Glomerular visceral epithelial cell (primary cell): Measurements from ENCODE around the gene RASA3.
"Not testable (repeated sequence)": the region's sequence is repeated elsewhere in the genome, so short reads cannot be mapped to it uniquely, and the experiment has no call there.

Experiments
- DNase-seq: peaks from one replicate; pipeline ENCODE4 v3.0.0-alpha.2; 2016; ENCODE audit errors: extremely low spot score

The RASA3 gene

DNA sequence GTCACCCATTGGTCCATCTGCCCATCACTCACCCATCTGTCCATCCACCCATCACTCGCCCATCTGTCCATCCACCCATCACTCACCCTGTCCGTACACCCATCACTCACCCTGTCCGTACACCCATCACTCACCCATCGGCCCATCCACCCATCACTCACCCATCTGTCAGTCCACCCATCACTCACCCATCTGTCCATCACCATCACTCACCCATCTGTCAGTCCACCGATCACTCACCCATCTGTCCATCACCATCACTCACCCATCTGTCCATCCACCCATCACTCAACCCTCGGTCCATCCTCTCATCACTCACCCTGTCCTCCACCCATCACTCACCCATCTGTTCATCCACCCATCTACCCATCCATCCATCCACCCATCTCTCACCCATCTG lies 143.6 kb downstream of the RASA3 start:
- not testable (repeated sequence) for DNase-seq

DNA sequence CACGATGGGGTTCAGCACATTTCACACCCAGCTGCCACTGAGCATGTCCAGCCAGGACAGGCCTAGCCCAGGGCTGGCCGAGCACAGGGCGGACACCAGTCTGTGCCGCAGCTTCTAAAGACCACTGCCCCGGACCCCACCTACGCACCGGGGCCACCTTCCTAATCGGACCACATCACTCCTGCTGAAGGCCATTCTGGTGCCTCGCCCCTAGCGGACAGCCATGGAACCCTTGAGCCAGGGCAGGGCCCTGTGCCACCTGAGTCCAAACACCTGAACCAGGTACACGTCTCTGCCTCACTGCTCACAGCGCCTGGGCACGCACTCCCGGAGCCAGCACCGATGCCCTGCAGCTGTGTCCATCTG lies 150.1 kb downstream of the RASA3 start:
- no peak for DNase-seq

DNA sequence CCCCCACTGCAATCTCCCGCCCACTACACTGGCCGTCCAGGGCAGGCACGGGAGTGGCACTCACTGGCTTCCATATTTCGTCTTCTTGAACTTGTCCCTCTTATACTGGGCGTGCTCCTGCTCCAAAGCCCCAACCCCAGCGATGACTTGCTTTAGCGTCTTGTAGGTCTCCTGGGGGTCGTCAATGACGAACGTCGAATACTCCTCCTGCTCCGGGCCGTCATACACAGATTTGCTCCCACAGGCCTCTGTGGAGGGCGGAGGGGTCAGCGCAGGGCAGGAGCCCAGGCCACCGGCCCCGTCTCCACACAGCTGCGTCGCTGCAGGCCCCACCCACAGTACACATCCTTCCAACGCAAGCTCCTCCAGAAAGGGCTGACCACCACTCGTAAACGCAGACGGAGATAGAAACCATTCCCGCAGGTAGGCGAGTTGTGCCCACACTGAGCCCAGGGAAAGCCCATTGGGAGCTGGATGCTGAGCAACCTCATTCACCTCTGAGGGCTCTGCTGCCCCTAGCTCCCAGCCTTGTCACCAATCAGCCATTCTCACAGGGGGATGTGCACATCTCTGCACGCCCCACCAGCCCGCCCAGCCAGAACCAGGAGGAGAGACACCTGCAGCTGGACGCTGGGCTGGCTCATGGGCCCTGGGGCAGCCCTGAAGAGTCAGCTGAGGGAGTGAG lies 150.7 kb downstream of the RASA3 start:
- DNase-seq, result no peak

DNA sequence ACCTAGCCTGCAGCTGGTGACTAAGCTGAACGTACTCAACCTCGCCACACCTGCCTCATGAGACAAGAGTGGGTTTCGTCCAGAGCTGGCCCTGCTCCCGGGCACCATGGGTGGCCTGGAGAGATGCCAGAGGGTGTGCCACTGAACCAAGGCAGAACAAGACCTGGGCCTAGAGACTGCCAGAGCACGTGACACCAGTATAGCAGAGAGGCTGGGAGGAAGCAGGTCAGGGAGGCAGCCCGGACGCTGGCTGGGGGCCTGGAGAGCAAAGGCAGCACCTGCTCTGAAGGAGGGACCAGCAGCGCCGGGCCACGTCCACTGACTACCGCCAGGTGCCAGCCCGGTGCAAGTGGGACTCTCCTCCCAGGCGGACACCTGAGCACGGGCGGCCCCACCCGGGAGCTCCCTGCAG lies 151.2 kb downstream of the RASA3 start:
- no peak for DNase-seq

DNA sequence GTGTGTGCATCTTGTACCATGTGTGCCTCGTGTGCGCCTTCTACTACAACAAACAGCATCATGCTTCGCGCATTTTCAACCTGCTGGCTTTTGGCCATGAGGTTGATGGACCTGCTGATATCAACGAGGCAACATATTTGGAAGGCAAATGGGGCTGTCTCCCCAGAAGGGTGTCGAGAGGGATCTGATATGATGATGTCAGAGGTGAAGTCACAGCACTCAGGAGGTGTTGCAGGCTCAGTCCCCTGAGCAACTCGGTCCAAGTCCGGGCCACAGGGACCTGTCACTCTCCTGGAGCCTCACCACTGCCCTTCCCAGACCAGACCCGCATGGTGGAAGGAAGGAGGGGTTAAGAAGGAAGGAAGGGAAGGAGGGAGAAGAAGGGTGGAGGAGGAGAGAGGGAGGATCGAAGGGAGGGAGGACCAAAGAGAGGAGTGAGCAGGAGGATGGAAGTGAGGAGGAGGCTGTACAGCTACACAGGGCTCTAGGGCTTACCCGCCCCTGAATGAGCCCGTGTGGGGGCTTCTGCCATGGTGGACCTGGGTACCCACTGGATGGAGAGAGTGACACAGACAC lies 151.8 kb downstream of the RASA3 start:
- no peak for DNase-seq

DNA sequence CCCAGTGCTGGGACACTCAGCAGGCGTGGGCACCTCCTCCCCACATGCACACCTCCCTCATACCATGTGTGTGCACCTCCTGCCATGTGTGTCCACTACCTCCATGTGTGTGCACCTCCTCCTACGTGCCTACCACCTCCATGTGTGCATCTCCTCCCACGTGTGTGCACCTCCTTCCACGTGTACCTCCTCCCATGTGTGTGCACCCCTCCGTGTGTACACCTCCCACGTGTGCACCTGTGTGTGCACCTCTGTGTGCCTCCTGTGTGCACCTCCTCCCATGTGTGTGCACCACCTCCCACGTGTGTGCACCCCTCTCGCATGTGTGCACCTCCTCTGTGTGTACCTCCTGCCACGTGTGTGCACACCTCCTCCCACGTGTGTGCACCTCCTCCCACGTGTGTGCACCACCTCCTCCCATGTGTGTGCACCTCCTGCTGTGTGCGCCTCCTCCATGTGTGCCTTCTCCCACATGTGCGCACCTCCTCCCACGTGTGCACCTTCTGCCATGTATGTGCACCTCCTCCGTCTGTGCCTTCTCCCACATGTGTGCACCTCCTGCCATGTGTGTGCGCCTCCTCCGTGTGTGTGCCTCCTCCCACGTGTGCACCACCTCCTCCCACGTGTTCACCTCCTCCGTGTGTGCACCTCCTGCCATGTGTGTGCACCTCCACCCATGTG lies 152.5 kb downstream of the RASA3 start:
- no peak for DNase-seq

DNA sequence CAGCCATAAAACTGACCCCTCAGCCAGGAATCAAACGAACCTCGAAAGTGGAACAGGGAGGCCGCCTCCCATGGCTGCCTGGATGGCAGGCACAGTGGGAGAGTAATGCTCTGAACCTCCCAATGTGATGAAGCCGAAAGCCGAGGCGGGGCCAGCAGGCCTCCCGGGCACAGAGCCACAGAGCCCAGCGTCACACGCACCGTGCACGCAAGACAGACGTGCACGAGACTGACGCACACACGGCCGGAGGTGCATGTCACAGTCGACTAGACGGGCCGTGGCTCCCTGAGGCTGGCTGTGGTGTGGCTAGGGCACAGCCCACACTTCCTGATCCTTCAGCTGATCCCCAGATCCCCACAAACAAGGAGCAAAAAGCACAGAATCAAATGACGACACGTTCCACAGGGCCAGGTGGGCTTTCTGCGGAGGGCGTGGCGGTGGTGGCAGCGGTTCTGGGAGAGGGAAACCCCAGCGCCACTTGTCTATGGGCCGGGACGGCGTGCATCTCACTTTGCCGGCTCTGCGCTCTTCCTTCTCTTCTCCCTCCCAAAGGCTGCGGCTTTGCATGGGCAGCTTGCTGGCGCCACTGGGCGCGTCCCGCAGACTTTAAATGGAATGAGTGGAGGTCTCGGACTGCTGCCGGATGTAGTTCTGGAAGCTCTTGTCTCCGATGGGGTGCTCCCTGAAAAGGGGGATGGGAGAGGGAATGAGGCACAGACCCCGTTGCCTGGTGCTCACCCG lies 153.5 kb downstream of the RASA3 start:
- DNase-seq, result no peak

DNA sequence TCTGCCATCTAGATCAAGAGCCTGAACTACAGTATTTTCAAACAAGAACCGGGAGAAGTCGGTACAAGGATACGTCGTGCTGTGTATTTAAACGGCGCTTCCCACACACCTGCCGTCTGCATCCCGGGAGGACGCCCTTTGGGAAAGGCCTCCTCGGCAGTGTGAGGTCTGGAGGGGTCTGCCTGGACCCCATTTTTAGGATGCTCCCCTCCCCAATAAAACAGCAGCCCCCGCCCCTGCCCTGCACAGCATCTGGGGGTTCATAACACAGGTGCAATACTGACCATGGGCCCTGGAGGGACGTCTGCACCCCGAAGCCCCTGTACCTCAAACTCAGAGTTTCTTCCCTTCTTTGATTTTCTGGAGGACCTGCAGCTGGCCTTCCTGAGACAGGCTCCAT lies 154.4 kb downstream of the RASA3 start:
- DNase-seq, result no peak

DNA sequence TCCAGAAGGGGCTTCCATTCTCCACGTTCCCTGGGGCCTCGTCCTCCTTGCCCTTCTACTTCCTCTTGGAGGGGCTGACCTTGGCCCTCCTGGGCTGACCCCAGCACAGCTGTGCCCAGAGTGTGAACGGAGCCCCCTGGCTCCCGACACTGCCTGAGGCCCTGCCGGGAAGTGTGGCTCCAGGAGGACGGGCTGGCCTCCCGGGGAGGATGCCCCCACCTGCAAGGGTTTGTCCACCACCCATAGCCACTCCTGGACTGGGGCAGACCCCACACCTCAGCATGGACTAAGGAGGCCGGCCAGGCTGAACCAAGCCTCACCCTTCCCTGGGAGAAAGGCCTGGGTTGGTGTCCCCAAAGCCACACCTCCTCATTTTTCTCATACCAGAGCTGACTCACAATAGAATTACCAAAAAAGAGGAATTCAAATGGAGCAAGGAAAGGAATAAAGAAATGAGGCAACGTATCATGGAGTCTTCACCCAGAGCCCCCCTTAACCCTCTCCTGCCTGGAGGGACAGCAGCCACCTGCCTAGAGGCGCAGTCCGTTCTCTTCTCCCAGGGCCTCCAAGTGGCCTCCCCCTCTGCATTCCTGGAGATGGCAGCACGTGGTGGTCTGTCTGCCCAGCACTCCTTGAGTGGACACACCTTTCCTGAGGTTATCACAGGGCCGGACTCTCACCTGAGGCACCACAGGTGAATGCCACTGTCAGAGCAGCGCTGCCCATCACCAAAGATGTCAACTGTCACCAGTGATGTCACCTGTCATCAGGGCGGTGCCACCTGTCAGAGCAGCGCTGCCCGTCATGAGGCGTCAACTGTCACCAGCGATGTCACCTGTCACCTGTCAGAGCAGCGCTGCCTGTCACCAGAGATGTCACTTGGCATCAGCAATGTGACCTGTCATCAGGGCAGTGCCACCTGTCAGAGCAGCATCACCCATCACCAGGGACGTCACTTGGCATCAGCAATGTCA lies 155.4 kb downstream of the RASA3 start:
- peak; percentile 65 for DNase-seq

DNA sequence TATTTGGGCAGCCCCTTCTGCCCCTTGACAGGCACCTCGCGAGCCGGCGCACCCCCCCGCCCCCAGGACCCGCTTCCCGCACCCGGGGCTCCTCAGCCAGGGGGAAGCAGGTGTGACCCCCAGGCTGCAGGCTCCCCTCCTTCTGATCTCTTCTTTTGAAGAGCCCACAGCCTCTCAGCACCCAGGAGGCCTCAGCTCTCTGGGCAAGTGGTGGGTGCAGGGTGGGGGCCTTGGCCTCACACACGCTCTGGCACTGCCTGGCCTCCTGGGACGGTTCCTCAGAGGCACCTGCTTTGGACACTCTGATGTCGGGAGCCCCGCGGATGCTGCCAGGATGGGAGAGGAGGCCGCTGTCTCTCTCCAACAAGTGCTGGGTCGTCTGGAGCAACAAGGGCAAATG lies 157.0 kb downstream of the RASA3 start:
- DNase-seq, result no peak

DNA sequence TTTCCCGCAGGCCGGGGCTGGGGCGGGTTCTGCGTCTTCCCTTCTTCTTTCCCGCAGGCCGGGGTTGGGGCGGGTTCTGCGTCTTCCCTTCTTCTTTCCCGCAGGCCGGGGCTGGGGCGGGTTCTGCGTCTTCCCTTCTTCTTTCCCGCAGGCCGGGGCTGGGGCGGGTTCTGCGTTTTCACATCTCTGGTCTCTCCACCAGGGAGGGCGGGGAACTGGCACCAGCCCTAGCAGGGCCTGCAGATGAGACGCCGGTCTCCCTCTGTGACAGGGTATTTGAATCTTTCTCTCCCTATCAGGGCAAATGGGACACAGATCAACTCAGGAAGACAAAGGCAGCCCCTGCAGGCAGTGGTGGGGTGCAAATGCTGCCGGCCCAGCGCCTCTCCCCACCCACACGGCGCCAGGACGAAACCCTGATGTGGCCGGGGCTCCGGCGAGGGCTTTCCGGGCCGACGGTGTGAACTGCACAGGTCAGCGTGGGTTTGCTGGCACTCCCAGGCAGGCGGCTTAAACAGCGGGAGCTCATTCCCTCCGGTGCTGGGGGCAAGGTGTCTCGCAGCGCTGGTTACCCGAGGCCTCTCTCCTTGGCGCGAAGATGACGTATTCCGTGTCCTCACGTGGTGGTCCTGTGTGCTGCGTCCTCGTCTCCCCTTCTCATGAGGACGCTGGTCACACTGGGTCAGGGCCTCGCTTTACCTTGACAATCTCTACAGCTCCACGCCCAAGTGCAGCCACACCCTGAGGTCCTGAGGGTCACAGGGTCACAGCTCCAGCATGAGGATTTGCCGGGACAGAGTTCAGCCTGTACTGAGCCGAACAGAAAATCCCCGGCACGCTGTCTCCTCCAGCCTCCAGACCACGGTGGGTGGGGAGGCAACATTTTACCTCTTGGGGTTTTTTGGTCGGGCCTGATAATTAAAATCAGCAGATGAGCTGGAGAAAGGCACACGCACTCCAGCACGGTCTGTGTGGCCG lies 157.8 kb downstream of the RASA3 start:
- DNase-seq, result no peak

DNA sequence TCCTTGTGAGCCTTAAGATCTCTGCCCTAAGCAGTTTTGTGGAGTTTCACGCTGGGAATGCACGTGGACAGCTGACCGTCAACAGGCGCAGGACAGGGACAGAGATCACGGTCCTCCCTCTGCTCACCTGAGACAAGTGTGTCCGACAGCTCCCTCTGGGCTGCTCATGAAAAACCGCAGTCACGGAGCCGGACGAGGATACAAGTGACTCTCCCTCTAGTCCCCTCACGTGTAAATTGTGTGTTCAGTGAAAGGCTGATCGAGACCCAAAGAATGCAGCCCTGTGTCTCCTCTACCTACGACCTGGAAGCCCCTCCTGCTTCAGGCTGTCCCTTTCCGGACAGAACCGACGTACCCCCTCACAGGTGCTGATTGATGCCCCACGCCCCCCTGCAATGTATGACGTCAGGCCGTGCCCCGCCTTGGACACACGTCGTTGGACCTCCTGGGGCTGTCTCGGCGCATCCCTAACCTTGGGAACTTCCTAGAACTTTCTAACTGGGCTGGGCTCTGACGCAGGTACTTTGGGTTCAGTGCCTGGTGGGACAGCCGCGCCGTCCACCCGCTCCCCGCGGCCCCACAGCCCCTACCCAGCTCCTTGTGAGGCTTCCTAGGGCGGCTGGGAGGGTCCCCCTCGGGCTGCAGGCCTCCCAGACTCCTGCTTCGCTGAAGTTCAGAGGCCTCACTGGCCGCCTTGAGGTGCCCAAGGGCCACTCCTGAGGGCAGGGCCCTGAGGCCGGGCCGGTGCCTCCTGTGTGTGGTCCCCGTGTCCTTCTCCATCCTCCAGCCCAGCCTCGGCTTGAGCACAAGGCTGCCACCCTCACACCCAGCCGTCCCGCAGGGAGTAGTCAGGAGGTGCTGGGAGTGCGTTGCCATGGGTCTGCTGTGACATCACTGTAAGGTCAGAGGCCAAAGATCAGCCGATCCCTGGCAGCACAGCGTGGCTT lies 158.9 kb downstream of the RASA3 start, which contains the start of gene C13orf46:
TSS of gene C13orf46 (minus strand) at position 859 of the 947 bp plus-strand sequence. CDS start at position 780, 79 bp downstream.
- no peak for DNase-seq

DNA sequence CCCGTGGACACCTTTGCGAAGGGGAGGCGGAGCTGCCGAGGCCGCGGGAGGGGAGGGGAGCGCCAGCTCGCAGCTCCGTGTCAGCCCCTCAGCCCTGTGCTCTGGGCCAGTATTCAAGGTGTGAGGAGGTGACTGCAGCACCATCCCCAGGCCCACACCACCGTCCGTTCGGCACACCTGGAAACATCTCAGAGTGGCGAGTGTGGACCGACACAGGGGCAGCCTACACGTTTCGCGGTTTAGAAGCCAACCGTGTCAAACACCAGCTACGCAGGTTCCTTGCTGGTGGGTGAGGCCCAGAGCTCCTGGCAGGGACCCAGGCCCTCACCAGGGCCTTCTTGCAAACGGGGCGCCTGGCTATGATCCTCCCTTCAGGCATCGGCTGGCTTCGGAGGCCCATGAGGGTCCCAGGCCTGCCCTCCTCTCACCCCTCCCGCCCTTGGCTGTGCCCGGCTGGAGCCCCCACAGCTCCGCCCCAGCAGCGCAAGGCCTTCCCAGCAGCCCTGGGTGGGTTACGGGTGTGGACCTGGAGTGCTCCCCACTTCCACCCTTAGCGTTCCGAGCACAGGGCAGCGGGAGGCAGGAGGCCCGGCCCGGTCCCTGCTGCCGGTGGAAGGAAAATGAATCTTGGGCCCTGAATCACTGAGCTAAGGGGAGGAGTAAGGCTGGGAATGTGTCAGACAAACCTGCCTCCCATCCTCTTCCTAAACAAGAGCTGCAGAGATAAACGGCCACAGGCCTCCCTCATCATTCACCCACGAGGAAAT lies 159.8 kb downstream of the RASA3 start:
- no peak for DNase-seq

DNA sequence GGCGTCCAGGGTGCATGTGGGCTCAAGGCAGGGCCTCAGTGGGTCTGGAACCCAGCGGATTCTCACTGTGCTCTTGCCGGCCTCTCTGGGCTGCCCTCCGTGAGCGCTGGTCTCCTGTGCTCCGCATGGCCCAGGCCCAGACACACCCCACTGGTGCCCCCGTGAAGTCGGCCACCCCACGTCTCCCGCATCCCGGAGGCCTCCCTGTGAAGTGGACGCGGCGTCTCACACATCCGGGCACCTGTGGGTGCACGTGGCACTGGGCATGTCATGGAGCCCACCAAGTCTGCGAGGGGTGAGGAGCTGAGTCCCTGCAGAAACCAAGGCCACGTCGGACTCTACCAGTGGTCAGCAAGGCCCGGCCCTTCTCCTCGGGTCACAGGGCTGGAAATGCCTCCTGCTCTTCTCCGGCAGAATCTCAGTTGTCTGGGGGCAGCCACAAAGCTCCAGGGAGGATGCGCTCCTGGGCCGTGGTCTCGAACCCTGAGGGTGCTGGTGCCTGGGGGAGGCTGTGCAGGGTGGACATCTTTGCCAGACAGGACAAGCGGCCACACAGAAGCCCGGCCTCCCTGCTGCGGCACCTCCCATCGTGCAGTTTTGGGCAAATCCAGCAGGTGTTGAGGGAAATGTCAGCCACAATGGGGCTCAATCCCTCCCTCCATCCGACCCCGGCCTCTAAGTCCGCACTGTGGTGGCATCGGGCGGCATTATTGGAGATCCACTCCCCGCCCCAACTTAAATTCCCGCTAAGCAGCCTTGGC lies 160.8 kb downstream of the RASA3 start:
- no peak for DNase-seq

DNA sequence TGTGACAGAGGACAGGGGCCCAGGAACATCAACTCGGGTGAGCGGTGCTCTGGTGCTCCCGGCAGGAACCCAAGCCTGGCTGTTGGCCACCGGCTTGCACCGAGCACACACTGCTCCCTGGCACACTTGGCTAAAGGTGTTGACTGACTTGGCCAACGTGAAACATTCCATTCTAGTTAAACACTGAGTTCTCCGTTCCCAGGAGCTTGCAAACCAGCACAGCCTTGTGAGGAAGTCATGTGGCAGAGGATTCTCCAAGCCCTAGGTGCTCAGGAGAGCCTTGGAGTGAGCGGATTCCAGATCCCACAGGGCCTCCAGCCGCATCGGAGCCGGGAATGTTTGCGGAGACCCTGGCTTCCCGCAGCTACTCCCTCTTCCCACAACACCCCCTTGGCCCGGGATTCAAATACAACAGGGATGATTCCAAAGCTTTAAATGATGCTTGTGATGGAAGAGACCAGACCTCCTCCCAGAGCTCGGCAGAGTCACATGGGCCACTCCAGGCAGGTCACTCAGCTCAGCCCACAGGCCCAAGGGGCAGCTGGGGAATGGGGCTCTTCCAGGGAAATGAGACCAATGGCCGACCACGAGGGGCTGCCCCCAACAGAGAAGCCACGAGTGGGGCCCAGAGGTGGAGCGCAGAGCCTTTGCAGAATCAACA lies 161.5 kb downstream of the RASA3 start:
- DNase-seq, result no peak

DNA sequence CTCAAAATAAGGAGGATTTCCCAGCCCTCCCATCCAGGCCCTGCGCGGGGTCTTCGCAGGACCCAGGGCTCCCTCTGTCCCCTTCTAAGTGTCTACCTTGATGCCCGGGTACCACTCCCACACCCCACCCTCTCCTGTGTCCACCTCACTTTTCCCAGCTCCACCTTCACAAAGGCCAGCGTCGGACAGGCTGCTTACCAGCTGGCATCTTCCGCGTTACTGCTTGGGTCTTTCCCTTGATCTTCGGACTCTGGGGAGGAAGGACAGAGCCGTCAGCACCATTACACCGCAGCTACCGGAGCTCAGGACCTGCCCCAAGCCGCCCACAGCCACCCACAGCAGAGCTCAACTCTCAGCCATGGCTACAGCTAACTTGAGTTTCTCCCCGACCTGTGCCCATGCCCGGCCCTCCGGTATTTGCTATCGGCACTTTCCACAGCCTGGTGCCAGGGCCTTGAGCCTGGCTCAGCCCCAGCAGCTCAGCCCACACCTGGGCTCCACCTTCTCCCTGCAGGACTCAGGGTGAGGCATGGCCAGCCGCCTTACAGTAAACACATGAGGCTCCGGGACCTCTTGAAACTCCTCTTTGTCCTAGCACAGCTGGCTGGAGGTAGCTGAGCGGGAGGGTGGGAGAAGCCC lies 162.3 kb downstream of the RASA3 start:
- DNase-seq, result no peak
